Measurements from ENCODE around the gene SLC26A3.
"Not testable (repeated sequence)": the region's sequence is repeated elsewhere in the genome, so short reads cannot be mapped to it uniquely, and the experiment has no call there.

Gene SLC26A3

GRCh38 chr7:107803009-107803610 lies at the start of gene SLC26A3:
Gene SLC26A3 (minus strand): TSS chr7:107803223. CDS start chr7:107794509, 8,714 bp downstream.
- DNase-seq (ENCODE audit: low read depth): no peak

GRCh38 chr7:107850643-107851042 lies 47.6 kb upstream of the SLC26A3 start:
- no peak for DNase-seq (ENCODE audit: low read depth)

DNA sequence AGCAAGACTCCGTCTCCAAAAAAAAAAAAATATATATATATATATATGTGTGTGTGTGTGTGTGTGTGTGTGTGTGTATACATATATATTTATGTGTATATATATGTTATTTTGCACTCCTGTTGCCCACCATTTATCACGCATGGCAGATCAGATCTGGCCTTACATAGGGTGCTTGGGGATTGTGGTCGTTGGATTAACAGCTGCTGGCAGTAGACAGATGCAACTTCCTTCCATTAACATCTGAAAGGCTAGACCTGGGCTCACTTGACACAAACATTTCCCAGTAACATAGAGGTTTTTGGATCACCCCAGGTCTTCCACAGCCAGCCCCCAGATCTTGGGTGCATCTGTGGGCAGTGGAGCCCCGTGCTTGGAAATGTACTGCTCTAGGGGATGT lies 47.2 kb upstream of the SLC26A3 start:
- no peak for DNase-seq (ENCODE audit: low read depth)

GRCh38 chr7:107848211-107848610 lies 45.2 kb upstream of the SLC26A3 start:
- not testable (repeated sequence) for DNase-seq (ENCODE audit: low read depth)

DNA sequence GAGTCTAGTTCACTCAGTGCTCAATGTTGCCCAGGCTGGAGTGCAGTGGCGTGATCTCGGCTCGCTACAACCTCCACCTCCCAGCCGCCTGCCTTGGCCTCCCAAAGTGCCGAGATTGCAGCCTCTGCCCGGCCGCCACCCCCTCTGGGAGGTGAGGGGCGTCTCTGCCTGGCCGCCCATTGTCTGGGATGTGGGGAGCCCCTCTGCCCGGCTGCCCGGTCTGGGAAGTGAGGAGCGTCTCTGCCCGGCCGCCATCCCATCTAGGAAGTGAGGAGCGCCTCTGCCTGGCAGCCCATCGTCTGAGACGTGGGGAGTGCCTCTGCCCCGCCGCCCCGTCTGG lies 44.8 kb upstream of the SLC26A3 start:
- DNase-seq (ENCODE audit: low read depth): not testable (repeated sequence)

DNA sequence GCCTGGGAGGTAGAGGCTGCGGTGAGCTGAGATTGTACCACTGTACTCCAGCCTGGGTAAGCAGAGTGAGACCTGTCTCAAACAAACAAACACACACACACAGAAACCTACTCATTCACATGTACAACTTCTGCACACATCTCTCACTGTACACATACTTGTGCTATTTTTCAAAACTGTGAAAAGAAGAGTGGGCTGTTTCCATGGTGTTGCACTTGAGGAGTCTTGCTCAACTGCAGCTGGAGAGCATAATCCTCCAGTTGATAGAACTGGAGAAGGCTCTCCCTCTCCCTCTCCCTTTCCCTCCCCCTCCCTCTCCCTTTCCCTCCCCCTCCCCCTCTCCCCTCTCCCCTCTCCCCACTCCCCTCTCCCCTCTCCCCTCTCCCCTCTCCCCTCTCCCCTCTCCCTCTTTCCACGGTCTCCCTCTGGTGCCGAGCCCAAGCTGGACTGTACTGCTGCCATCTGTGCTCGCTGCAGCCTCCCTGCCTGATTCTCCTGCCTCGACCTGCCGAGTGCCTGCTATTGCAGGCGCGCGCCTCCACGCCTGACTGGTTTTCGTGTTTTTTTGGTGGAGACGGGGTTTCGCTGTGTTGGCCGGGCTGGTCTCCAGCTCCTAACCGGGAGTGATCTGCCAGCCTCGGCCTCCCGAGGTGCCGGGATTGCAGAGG lies 44.3 kb upstream of the SLC26A3 start:
- no peak for DNase-seq (ENCODE audit: low read depth)

GRCh38 chr7:107846324-107846723 lies 43.3 kb upstream of the SLC26A3 start:
- DNase-seq (ENCODE audit: low read depth): no peak

DNA sequence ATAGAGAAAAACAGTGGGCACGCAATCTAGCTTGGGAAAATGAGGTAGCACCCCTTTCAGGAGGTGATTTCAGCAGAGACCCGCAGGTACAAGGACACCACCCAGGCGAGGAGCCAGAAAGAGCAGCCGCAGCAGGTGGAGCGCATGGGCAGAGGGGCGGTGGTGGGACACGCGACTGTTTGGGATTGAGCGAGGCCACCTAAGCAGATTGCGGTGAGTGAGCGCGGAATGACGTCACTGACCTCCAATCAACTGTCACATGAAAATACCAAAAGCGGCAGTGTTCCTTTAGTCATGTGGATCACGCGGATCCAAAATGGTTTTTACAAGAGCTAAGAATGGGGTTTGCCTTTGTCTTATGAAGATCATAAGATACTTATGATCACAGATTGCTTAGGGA lies 40.2 kb upstream of the SLC26A3 start:
- DNase-seq (ENCODE audit: low read depth): no peak

- DNase-seq (ENCODE audit: low read depth): no peak
These were observed 39.2 kb upstream of the SLC26A3 start for GRCh38 chr7:107842213-107842612.

DNA sequence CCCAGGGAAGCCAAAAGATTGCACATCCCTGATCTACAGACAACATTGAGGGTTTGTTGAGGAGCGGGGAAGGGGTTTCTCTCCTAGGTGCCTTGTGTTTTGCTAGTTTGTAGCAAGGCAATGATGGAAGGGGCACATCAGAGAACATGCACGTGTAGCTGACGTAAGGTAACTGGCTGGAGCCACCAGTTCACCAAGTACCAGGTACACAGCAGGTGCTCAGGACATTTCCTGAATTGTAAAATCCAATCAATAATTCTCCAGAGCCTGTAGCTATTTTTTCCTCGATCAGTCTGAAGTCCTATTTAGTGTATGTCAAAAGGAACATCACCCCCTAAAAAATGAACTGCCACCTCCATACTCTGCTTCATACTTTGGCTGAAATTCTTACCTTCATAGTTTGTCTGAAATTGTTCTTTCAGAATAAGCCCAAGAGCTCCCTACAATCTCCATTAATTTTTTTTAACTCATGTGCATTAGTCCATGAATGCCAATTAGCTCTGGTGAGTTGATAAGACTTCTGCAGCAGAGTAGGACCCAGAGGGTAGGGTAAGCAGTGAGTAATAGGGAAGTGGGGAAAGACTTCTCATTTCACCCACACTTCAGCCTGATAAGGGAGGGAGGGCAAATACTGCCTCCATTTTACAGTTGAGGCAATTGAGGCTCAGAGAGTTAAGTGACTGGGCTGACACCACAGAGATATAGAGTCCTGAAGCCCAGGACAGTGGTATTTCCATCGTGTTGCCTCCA lies 36.0 kb upstream of the SLC26A3 start:
- no peak for DNase-seq (ENCODE audit: low read depth)

GRCh38 chr7:107838024-107838601 lies 35.1 kb upstream of the SLC26A3 start:
- DNase-seq (ENCODE audit: low read depth): no peak

- no peak for DNase-seq (ENCODE audit: low read depth)
These were observed 34.1 kb upstream of the SLC26A3 start for GRCh38 chr7:107837145-107837512.

DNA sequence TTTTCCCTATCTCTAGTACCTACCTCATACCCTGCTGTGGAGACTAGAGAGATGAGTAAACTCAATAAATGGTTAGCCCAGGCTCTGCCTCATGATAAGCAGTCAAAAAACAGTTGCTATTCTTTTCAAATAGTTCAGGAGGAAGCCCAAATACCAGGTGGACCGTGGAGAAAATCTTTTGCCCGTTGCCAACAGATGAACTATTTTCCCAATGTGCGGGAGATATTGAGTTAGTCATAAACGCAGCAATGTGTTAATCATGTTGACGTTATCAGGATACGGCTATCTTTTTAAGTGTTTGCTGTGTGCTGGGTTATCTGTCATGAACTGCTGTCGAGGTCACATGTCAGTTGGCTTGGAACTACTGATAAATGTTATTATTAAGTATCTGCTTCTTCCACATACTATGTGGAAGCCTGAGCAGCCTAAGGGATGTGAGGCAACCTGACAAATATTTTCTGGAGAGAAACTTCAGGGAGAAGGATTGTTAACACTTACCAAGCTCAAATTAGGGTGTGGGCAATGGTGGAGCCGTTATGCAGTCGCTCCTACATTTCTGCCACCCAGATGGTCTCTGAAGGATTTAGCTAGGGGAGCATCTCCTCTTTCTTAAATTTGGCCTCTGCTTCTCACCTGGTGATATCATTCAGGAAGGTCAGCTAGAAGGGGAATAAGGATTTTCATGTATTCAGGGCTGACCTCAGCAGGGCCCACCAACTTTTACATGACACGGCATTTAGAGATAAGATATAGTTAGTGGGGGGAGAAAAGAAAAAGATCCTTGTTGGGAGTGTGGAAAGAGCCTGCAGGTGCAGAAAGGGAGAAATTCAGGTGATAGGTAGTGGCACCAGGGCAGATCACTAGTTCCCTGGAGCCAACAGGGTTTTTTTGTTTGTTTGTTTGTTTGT lies 33.5 kb upstream of the SLC26A3 start:
- DNase-seq (ENCODE audit: low read depth): no peak

DNA sequence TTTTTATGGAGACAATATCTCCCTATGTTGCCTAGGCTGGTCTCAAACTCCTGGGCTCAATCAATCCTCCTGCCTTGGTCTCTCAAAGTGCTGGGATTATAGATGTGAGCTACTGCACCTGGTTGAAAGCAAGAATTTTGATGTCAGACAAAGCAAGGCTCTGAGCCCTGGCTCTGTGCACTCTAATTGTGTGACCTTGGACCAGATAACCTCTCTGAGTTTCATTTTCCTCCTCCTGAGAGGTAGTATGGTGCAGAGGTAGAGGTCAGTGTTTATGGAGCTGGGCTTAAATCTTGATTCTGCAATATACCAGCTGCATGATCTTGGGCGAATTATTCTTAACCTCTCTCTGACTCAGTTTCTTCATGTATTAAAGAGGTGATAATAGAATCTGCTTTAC lies 31.4 kb upstream of the SLC26A3 start:
- DNase-seq (ENCODE audit: low read depth): no peak

GRCh38 chr7:107833684-107834106 lies 30.7 kb upstream of the SLC26A3 start:
- DNase-seq (ENCODE audit: low read depth): no peak

DNA sequence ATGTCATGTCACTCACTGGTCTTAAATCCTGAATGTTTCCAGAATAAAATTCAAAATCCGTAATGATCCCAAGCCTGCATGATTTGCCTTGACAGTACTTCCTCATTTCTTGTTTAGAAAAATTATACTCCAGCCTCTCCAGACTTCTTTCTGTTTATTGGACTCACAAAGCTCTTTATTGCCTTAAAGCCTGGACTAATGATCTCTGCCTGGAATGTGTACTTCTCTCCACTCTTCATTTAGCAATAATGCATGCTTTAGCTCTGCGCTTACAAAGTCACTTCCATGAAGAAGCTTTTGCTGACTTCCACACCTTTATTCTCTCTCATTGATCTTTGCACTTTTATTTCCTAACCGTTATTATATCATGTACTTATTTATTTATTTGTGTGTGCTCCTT lies 27.4 kb upstream of the SLC26A3 start:
- no peak for DNase-seq (ENCODE audit: low read depth)

- no peak for DNase-seq (ENCODE audit: low read depth)
These were observed 25.5 kb upstream of the SLC26A3 start for GRCh38 chr7:107828540-107828939.

GRCh38 chr7:107827501-107827900 lies 24.5 kb upstream of the SLC26A3 start:
- no peak for DNase-seq (ENCODE audit: low read depth)

DNA sequence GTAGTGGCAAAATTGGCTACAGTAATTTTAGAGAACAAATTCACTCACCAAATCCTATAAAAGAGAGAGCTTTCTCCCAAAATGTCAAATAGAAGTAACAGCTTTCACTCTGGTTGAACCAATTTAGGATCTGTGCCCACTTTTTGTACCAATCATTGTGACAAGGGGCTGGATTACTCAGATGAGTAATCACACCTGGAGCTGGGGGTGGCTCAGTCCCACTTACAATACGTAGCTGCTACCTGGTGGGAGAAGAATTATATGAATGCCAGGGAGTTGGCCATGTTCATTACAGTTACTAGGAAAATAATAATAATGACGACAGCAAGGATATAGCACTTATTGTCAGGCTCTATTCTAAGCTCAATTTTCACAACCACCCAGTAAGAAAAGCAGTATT lies 23.4 kb upstream of the SLC26A3 start:
- no peak for DNase-seq (ENCODE audit: low read depth)

- DNase-seq (ENCODE audit: low read depth): no peak
These were observed 21.8 kb upstream of the SLC26A3 start for GRCh38 chr7:107824858-107825257.

DNA sequence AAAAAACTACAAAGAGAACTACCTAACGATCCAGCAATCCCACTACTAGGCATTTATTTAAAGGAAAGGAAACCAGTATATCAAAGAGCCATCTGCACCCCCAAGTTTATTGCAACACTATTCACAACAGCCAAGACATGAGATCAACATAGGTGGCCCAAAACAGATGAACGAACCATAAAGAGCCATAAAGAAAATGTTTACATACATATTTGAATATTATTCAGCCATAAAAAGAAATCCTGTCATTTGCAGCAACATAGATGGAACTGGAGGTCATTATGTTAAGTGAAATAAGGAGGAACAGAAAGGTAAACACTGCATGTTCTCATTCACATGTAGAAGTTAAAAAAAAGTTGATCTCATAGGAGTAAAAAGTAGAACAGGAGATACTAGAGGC lies 15.6 kb upstream of the SLC26A3 start:
- no peak for DNase-seq (ENCODE audit: low read depth)

DNA sequence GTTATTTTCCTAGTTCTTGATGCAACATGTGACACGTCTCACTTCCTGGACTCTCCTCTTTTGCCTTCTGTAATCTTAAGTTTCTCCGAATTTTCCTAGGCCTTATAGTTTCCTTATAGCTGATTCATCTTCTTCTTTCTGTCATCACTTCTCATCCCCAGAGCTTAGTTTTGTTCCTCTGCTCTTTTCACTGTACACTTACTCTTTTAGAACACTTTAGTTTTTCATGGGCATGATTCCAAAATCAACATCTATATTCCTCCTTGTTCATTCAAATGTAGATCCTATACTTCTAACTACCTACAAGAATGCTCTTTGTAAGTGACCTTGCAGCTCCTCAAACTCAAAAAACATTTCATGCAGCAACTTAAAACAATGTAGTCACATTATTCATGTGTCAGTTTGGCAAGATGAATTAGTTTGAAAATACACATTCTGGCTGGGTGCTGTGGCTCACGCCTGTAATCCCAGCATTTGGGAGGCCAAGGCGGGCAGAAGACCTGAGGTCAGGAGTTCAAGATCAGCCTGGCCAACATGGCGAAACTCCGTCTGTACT lies 13.1 kb upstream of the SLC26A3 start:
- no peak for DNase-seq (ENCODE audit: low read depth)
